GM12864 (cell line): ENCODE results near the gene DECR2.
A peak's percentile ranks its signal among the peaks of the same experiment; 100 is the strongest.

Source experiments
- DNase-seq: peaks from one replicate; pipeline ENCODE4 v3.0.0-alpha.2; 2011; ENCODE audit warnings: low read depth
- H3K4me3 ChIP-seq: 2 replicates; pipeline ENCODE4 v1.5.1; 2011; ENCODE audit warnings: mild to moderate bottlenecking, low read depth, low read length, control low read depth
- CTCF ChIP-seq: IDR thresholded peaks from 2 replicates; pipeline ENCODE4 v1.5.1; 2011; ENCODE audit warnings: low read depth, mild to moderate bottlenecking, moderate library complexity, low read length, control low read depth, inconsistent platforms; ENCODE audit errors: missing control alignments

DECR2 gene, protein sequence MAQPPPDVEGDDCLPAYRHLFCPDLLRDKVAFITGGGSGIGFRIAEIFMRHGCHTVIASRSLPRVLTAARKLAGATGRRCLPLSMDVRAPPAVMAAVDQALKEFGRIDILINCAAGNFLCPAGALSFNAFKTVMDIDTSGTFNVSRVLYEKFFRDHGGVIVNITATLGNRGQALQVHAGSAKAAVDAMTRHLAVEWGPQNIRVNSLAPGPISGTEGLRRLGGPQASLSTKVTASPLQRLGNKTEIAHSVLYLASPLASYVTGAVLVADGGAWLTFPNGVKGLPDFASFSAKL

DNA sequence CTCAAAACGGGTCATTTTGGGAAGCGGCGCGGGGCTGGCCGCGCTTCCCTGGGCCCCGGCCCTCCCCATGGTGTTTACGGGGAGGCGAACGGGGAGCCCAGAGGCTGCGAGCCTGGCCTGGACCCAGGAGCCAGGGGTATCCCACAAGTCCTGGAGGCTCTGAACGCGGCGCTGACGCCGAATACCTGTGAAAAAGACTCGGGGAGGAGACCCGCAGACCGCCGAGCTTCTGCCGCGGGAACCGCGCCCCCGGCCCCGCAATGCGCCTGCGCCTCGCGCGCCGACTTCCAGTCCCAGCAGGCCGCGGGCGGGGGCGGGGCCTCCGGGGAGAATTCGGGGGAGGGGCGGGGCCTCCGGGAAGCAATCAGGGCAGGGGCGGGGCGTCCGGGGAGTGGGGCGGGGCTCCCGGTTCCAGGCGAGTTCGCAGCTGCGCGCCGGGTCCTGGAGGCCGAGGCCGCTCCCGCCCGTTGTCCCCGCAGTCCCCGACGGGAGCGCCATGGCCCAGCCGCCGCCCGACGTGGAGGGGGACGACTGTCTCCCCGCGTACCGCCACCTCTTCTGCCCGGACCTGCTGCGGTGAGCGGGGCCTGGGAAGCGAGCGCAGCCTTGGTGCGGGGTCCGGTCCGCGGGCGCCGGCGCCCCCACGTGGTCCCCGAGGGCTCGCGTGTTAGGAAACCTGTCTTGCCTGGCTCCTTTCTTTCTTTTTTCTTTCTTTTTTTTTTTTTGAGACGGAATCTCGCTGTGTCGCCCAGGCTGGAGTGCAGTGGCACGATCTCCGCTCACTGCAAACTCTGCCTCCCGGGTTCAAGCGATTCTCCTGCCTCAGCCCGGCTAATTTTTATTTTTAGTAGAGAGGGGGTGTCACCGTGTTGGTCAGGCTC lies at the start of gene DECR2:
TSS of gene DECR2 (plus strand) at position 418 of the 881 bp plus-strand sequence. CDS start at position 497, 79 bp downstream.
- peak; percentile 47 for DNase-seq
- H3K4me3 ChIP-seq, result peak within 1 kb of the TSS; percentile 71
- TF ChIP-seq CTCF, result peak; percentile 55

DNA sequence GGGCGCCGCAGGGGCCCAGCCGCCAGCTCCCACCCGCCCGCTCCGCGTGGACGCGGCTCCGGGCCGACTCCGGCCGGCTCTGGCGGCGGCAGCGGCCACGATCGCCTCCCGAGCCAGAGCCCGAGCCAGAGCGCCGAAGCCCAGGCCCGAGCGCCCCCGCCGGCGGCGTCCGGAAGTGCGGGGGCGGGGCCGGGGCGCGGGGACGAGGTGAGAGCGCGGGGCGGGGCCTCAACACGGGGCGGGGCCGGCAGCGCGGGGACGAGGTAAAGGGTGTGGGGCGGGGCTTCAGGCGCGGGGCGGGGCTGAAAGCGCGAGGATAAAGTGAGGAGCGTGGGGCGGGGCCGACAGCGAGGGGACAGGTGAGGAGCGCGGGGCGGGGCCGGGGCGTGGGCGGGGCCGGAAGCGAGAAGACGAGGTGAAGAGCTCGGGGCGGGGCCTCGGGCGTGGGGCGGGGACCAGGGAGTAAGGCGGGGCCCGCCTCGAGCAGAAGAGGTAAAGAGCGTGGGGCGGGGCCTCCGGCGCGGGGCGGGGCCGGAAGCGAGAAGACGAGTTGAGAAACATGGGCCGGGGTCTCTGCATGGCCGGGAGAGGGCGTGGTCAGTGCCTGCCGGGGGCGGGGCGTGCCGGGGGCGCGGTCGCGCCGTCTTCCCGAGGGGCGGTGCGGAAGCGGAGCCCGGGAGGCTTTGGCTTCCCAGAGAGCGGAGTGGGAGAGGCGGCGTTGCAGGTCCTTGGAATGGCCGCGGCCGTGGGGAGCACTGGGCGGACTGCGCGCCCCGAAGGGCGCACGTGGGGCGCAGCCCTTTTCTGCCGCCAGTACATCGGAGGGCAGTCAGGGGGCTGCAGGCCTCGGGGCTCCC lies 48.9 kb upstream of the DECR2 start, which contains the start of gene AXIN1:
TSS of gene AXIN1 (minus strand) at position 177 of the 857 bp plus-strand sequence. CDS start 5,698 bp downstream, outside the sequence.
- peak within 1 kb of the TSS; percentile 81 for H3K4me3 ChIP-seq
- DNase-seq, result peak; percentile 85
- TF ChIP-seq CTCF, result peak; percentile 56

DNA sequence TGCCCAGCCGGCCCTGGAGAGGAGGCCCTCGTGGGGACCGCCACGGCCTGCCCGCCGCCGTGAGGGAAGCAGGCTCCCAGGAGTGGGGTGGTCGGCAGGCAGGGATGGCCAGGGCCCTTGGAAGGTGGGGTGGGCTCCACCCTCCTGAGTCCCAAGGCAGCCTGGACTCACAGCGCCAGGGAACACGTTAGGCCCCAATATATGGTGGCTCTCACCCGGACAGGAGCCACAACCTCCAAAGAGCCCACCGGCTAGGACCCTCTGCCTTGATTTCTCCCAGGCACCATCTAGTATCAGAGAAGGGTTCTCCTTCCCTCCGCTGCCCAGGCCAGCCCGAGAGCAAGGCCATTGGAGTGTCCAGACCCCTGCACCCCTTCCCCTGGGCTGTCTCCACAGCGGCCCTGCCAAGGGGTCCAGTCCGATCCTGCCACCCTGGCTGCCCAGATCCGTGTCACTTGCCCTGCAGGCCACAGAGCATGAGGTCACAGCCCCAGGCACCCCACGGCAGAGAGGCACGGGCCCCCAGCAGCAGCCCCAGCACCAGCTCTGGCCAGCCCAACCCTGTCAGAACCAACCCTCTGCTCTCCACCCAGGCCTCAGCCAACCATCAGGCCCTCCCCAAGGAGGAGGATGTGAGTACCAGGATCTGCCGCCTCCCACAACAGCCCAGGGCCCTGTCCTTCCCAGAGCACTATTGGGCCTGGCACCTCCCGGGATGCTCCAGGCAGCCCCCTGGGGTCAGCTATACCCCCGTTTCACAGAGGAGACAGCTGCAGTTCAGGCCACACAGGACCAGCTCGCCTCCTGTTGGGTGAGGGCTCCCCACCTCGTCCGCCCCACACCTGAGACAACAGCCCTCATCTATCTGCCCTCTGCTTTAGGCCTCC lies 48.0 kb upstream of the DECR2 start:
- TF ChIP-seq CTCF, result no peak
- peak overlapping the region; percentile 65 for H3K4me3 ChIP-seq
- no peak for DNase-seq

DNA sequence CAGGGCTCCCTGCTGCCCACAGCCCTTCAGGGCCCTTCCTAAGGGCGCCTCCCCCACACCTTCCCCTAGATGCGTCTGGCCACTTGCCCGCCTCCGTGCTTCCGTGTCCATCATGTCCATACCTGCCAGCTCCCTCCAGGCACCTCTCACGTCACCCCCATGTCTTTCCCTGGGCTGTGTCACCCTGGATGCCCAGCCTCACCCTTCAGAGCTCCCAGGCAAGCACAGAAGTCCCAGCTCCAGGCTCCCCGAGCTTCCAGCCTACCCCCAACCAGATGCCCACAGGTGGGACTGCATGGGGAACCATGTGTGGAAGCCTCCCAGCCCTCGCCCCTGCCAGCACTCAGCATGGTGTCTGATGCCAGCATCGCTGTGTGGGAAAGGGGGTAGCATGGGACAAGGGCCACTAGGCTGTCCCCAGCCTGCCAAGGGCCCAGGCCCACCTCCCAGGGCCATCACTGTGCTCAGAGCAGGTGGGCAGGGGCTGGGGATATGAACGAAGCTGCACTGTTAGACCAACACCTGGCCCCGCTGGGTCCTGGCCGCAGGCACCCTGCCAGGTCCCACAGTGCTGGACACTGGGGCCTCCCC lies 47.3 kb upstream of the DECR2 start:
- no peak for DNase-seq
- TF ChIP-seq CTCF, result no peak
- no peak overlapping the region for H3K4me3 ChIP-seq

- DNase-seq, result no peak
- no peak for TF ChIP-seq CTCF
- no peak overlapping the region for H3K4me3 ChIP-seq
These were observed 46.7 kb upstream of the DECR2 start for GRCh38 chr16:354971-355461.
